Spleen (tissue), 7 donors: ENCODE results near the gene FAM227A.

ENCODE experiments used
- CTCF ChIP-seq, 11 experiments: fragments of 200-600 bp in 7 of 11; fragments of 450-650 bp in 4 of 11; sonication (generic) in 4 of 11; IDR thresholded peaks in 8 of 11; conservative IDR thresholded peaks in 3 of 11; 1 replicate in 7 of 11; 2 replicates in 4 of 11; pipeline versions ENCODE4 v1.4.0 to v1.8.0; 2016 to 2021; ENCODE audit warnings: antibody characterized with exemption in 11 of 11, inconsistent platforms in 4 of 11, mild to moderate bottlenecking in 1 of 11
- POLR2A ChIP-seq, 3 donors: fragments of 450-650 bp; IDR thresholded peaks; one replicate each; pipeline ENCODE4 v1.5.1; 2017; ENCODE audit warnings: antibody characterized with exemption in 3 of 3, mild to moderate bottlenecking in 1 of 3
- POLR2AphosphoS5 ChIP-seq, 3 donors: sonication (generic); formaldehyde crosslinking; IDR thresholded peaks; one replicate each; pipeline ENCODE4 v1.5.1; 2017; ENCODE audit warnings: antibody characterized with exemption in 3 of 3
- donor health status: DM: no; HTN: no; CAD: no; lungs with moderate emphysema.
- donor health status: DM: no; HTN: no; CAD: no.
- donor health status: DM: no; HTN: no; CAD: no.

DNA sequence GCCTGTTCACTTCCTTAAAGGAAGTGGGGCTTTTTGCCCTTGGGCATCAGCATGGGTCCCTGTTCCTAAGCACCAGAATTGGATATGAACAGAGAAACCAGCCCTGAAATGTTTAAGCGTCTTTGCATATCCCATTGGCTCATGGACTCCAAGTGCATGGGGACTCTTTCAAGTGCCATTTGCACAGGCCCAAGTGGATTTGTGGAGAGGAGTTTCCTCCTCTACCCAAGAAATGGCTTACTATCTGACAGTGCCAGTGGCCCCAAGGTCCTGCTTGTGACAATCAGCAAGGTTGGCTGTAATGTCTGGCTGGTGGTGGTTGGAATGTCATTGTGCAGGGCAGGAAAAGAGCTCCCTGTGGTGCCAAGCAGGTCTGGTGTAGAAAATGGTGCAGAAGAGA, 29.6 kb upstream of the FAM227A start:
- no peak for TF ChIP-seq CTCF (IDR thresholded peaks at IDR 0.05 in 8 of 11, conservative IDR thresholded peaks at IDR 0.05 in 3 of 11)
- TF ChIP-seq POLR2A (IDR thresholded peaks at IDR 0.05): no peak
- TF ChIP-seq POLR2AphosphoS5 (IDR thresholded peaks at IDR 0.05): no peak
